GM19240 (cell line): ENCODE data around the gene TRPM3.
"Not testable (repeated sequence)": the region's sequence is repeated elsewhere in the genome, so short reads cannot be mapped to it uniquely, and the experiment has no call there.

Source experiments
- DNase-seq: peaks from one replicate; pipeline ENCODE4 v3.0.0; 2011; ENCODE audit warnings: low spot score; ENCODE audit not compliant: insufficient read length

TRPM3 gene

DNA sequence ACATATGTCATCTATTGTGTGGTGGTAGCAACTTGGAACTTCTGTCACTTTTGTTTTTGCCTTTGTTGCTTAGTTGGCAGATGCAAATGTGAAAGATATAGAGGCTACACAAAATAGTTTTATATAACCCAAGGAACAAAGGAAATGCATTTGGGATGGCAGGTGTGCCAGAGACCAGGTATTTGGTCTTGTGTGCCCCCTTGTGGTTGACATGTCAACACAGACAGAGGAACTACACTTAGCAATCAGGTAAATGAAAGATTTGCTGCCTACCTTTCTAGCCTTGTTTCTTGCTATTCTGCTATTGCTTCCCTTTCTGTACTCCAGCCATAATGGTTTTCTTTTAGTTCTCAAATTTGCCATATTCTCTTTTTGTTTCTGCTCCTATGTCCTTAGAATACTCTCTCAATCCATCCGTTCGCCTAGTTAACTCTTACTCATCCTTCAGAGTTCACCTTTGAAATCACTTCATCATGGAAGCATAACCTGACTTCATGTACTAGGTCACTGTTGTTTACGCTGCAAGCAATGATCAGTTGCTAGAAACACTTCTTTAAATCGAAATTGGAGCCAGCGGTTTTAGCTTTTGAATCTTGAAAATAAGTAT lies 119.5 kb downstream of the TRPM3 start:
- DNase-seq = peak; percentile 2

DNA sequence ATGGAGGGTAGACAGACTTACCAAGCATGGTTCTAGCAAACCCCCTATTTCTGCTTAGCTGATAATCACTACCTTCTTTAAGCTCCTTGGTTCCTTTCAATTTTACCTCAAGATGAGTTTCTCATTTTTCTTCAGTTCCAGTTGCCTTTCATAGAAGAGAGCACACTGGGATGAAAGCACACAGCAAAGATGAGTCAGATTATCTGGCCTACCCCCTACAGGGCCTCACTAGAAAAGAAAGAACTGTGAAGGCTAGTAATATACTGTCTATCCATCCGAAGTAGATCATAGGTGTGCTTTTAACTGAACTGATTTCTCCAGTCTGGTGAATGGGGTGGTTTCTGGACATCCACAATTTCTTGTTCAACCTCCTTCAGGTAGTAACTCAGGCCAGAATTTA lies 122.5 kb downstream of the TRPM3 start:
- DNase-seq = no peak

DNA sequence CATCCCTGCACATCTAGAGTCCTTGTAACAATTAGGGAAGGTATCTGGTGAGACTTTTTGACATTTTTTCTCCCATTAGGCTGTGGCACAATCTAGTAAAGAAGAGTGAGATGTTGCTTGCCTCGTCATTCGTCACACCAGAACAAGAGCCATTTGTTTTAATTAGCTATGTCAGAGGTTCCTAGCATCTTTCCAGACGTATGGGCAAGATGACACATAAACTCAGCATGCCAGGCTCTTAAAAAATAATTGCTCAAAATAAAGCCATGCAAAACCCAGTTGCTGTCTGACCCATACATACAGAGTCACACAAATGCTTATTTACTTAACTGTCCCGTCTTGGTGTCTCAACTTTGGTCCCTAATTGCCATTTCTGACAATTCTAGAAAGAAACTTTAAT lies 125.9 kb downstream of the TRPM3 start:
- no peak for DNase-seq

DNA sequence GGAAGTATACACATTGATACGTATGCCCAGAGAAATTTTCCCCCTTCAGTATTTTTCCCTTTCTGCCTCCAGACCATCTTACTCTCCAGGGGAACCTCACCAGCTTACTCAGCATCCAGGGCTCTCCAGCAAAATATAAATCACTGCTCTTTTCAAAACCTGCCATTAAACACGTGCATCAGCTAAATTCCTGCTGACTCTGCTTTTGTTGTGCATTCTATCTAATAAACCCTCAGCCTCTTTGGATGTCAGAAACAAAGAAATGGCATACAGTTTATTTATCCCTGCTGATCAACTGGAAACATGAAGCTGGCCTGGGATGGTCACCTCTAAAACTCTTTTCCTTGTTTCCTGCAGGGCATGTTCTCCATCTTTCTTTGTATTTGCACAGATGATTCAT lies 126.8 kb downstream of the TRPM3 start:
- DNase-seq = no peak

DNA sequence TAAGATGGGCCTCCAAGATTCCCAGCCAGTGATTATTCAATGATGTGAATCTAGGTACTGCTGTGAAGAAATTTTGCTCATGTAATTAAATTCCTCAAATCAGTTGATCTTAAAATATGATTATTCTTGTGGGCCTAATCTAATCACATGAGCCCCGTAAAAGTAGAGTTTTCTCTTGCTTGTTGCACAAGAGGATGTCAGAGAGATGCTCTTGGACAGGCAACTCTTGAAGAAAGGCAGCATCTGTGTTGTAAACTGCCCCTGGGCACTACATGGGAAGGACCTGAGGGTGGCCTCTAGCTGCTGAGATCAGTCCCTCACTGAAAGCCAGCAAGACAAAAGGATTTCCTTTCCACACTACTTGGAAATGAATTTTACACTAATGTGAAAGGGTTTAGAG lies 132.9 kb downstream of the TRPM3 start:
- DNase-seq = no peak

DNA sequence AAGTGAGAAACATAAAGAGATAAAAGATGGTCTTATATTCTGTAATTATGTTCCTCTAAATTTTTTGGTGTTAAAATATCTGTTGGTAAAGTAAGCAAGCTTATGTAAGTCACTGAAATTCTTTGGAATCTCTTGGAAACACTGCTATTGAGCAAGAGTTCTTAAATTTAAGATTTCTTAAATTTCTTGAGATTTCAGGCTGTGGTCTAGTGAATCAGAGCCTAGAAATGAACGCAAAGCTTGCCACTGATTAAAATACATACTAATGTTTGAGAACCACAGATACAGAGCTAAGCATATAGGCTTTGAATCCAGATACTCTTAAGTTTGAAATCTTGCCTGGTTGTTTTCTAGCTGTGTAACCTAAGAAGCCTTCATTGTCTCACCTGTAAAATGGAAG lies 133.4 kb downstream of the TRPM3 start:
- no peak for DNase-seq

DNA sequence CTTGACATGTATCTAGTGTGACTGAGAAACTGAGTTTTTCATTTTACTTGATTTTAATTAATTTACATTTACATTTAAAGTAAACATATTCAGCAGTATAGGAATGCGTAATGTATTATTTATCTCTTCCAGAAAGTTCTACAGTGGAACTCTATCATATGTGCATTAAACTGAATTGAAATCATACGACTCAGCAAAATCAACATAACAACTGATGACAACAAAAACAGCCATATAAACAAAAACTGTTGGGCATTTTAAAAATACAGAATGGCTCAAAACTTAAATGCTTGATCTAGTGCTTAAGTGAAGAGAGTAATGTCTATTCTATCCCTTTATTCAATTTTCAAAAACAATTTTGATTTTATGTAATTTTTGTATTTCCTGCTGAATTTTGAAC lies 134.4 kb downstream of the TRPM3 start:
- no peak for DNase-seq

DNA sequence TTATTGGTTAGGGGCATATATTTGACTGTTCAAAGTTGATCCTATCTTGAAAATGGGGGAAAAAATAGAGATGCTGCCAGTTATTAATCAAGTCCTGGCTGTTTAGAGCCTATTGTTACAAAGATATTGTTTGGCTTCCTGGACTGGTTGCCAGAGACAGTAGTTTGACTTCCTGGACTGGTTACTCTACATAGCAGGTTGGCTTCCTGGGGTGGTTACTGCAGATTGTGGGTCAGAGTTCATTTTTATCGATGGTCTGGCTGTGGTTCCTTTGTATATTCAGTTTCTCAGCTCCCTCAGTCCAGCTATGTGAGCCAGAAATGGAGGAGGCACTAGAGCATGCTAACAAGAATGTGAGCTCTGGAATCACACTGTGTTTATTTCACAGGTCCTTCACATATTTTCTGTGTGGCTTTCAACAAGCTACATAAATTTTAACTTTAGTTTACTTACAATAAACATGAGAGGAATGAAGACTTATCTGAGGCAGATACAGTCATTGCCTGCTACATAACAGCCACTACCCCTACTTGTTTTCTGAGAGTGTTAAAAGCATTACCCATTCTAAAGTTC lies 137.6 kb downstream of the TRPM3 start:
- DNase-seq = no peak

DNA sequence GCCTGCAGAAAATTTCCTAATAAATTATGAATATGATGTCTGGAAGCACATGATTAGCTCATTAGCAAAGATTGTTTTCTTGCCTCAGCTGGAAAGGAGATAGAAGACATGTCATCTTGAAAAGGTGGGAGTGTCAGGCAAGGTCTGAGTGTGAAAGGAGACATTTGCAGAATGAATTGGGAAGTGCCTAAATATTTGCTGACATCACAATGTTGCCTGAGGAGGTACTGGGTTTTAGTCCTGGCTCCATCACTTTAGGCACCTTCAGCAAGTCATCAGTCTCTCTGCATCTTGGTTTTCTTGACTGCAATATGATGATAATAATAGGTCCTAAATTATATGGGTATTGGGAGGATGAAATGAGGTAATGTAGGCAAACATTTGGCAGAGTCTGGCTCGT lies 140.1 kb downstream of the TRPM3 start:
- DNase-seq = no peak

DNA sequence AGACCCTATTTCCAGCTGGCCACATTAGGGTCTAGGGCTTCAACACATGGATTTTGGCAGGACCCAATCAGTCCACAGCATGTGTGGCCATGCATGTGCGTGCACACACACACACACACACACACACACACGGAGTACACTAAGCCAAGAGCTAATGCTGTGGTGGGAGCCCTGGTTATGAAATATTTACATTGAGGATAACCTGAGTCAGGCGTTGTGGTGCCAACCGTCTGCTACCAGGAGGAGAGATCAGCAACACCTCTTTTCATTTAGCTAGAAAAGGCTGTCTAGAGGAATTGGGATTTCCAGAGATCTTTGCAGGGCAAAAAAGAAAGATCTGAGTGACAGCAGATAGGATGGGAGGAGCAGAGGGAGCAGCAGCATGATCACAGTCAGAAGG lies 141.5 kb downstream of the TRPM3 start:
- DNase-seq = no peak

DNA sequence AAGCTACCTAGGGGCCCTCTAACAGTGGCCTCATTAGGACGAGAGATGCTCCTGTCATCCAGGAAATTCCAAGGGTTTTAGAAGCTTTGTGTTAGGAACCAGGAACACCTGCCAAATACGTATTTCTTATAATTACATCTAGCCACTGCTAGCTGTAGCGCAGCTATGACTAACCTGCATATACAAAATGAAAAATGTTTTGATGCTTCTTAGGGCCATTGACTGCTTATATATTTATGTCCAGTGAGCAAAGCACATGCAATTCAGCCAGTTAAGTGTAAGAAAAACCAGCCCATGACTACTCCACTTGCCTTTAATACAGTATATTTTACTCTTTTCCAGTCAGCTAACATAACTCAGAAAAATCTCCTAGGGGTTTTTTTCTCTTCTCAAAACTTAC lies 143.3 kb downstream of the TRPM3 start:
- no peak for DNase-seq

DNA sequence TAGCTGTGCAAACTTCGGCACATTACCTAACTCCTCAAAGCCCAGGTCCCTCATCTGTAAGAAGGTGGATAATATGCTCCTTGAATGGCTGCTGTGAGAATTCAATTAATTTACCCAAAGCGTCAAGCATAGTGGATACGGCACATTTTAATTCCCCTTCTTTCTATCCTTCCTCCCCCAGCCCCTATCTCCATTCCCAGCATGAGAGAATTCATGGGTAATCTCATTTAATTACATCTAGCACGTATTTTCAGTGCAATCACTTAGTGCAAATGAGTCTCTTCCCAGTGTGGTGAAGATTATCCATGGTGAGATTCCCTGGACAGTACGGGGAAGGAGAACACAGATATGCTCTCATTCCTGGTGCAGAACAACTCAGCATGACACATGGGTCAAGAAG lies 145.6 kb downstream of the TRPM3 start:
- no peak for DNase-seq

DNA sequence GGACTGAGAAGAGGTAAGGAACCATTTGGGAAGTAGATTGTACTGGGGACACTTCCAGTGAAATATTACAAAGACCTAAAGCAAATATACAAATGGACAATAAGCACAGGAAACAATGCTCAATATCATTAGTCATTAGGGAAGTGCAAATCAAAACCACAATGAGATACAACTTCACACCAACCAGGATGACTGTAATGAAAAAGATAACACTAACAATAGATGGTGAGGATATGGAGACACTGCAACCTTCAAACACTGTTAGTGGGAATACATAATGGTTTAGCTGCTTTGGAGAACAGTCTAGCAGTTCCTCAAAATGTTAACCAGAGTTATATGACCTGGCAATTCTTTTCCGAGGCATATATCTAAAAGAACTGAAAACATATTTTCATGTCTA lies 149.7 kb downstream of the TRPM3 start:
- no peak for DNase-seq

DNA sequence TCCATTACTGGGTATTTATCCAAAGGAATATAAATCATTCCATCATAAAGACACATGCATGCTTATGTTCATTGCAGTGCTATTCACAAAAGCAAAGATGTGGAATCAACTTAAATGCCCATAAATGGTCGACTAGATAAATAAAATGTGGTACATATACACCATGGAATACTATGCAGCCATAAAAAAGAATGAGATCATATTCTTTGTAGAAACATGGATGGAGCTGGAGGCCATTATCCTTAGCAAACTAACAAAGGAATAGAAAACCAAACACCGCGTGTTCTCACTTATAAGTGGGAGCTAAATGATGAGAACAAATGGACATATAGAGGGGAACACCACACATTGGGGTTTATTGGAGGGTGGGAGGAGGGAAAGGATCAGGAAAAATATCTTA lies 155.0 kb downstream of the TRPM3 start:
- DNase-seq = not testable (repeated sequence)

DNA sequence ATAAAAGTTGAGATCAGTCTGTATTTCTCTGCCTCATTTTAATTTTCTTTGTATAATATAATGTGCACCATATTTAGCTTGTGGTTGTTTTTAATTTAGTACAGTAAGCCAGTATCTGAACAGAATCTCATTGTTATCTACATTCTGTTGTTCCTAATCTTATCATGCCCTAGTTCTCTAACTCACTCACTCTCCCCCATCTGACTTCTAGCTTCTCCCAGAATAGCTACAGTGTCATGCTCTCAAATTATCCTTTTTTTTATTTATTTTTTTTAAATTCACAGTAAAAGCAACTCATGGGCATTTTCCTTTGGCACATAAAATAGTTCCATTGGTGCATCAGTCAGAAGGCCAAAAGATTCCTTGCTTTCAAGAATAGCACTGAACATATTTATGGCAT lies 156.6 kb downstream of the TRPM3 start:
- no peak for DNase-seq

DNA sequence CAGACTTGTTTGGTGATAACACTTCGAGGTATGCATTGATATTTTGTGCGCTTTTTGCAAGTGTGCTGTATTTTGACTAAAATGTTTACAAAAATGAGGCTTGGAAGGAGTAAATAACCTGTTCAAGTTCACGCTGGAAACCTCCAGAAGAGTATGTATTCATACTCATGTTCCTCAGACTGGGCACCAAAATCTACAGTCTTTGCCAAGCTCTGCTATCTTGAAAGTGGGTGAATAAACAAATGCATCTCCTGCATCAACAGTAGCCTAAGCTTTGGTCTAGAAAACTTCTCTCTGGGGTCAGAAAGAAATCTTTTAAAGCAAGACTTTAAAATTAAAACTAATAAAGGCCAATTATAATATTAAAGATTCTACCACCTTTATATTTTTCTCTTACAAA lies 157.9 kb downstream of the TRPM3 start:
- DNase-seq = no peak

DNA sequence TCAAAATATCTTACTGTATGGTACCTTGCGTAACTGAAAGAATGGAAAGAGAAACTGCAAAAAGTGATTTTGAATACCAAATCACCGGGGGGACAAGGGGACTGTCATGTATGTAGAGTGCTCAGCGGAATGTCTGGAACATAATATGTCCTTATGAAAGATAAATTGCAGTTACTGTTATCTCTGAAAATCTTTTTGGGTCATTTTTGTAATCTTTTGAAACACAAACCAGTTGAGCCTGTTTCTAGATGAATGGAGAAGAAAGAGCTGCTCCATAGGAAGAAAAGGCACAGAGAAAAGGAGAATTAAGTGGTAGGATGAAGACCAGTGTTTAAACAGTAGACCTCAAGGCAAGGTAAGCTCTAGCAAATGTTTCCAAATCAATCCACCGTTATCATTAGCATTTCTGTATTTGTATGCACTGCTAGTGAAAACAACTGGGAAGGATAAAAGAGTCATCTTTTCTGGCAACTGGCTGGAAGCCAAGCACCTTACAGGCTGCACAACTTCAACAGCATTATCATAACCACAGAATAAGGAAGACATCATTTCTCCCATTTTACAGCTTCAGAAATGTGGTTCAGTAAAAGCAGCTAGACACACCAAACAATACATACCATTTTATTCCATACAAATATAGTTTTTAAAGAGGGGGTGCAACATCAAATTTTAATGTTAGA lies 158.5 kb downstream of the TRPM3 start:
- DNase-seq = no peak

DNA sequence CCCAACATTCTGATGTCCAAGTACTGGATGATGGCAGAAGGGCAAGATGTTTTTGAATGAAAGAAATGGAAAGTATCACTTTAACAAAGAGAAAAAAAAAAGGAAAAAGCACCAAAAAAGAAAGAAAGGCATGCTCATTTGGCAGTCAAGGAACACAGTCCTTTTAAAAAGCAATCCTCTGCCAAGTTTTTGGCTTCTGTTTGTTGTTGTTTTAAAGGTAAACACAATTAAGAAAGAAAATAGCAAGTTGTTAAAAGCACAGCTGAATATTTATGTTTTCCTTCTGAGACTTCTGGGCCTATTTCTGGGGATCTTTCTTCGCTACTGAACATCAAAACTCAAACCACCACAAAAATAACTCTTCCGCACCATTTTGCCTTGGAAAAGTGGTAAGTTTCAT lies 162.1 kb downstream of the TRPM3 start:
- no peak for DNase-seq

DNA sequence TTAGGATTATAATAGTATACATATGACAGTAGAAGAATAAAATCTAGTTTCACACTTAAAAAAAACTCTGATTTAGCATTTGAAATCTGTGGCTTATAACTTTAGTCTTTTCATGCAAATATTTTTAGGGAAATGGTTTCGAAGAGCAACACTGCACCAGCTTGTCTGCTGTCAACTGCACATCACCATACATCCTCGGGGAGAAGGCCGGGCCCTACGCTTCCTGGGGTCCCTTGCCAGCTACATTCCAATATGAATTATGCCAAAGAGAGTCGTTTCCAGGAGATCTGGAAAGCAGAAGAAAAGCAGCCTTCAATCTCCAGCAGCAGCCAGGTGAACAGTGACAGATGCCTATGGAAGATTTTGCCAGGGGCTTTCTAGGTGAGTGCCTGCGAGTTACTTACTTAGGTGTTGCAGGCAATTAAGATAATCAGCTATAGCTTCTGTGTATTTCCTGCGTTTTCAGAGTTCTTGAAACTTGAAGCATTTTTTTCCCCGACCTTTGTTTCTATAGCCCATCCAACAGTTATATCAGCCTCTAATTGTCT lies 166.8 kb downstream of the TRPM3 start:
- no peak for DNase-seq

DNA sequence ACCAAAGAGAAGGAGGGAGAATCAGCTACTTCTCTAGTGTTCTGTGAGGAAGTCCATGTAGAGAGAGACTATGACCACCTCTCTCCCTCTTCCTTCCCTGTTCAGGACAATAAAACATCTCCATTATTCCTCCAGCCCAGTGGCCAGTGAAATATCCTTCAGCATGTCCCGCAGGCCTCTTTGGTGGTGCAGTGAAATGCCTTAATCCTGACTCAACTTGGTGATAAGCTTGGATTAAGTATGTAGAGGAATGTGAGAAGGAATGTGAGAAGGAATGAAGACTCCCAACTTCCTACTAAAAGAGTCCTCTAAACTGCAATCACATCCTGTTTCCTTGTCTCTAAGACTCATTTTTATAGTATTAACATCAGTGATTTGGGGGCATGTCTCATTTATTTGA lies 167.3 kb downstream of the TRPM3 start:
- no peak for DNase-seq

DNA sequence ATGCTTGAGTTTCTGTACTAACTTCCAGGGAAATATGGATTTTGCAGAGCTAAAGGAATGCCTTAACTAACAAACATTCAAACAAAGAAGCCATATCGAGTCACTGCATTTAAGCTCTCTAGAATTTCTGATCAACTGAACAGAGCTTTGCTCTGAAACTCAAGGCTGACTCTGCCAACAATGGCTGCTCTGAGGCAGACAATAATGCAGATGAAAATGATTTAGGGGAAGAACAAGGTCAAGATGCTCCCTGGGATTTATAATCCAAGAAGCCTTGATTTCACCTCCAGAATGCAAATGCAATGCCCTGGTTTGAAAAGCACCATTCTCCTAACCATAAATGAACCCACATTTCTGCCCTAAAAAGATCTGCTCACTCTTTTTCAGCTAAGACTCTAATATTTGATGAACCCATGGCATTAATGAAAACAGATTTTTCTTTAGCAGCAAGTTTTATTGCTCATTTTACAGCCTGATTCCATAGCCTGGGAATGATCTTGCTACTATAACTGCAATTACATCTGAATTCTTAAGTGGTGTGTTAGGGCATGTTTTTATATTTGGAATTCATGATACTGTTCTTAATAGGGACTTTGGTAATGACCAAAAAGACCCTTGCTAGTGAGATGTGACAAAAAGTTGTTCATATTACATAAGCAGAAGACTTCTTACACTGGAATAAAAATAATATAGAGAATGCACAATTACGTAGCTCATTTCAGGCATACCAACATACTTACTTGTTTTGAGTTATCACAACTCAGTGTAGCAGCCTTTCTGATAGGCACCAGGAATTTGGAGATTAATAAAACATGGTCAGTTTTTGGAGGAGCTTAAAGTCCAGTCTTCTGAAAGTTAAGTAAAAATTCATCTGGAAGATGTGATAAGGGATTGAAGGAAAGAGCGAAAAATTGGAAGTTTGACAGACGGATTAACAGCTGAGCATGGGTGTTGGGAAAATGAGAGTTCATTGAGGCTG lies 169.4 kb downstream of the TRPM3 start:
- no peak for DNase-seq

DNA sequence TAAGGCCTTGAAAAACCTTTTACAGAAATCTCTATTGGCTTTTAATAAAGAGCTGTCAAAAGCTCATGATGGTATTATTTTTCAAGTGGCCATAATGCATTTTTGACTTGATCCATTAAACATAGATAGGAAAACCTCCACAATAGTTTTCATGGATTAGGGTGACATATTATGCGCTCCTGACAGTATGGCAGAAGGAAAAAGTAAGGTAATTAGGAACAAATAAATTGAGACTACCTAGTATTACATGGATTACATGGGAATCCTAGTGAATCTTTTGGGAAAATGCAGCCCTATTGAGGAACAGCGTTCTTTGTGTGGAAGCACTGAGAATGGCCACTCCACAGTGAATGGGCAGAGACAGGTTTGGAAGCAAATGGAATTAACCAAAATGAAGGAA lies 171.2 kb downstream of the TRPM3 start:
- DNase-seq = no peak
